ENCODE results near the gene ZBTB12.

Gene ZBTB12

DNA sequence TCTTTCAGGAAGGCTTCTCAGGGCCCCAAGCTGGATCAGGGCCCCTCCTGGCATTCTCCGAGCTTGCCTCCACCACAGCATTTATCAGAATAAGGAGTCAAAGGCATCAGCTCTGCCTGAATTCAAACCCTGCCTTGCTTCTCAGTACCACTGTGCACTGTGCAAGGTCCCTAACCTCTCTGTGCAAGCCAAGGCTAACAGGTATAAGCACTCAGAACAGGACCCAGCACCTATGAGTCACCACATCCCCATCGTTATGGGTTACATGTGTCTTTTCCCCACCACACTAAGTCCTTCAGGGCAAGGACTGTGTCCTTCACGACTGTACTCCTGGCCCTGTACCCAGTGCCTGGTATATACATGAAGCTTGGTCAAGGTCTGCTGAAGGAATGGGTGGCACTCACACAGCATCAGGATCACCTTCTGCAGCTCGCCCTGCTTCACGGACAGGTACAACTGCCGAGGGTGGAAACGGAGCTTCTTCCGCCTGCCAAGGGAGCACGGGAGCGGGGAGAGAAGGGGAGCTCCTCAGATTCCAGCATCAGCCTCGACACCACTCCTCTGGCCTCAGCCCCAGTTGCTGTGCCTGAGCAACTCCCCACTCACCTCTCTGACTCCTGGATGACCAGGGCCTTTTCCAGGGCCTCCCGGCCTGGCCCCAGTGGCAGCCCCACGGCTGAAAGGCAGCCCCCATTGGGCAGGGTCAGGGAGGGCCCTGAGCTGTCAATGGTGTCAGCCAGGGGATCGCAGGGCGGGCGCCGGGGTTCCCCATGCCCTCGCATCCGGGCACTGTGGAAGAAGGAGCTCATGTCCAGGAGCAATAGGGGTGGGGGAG lies 14.5 kb downstream of the ZBTB12 start:
- no peak for TF ChIP-seq CTCF (IDR thresholded peaks at IDR 0.05; ENCODE audit: low read depth, low read length, missing control alignments)
- no peak for DNase-seq (ENCODE audit: low read depth)

DNA sequence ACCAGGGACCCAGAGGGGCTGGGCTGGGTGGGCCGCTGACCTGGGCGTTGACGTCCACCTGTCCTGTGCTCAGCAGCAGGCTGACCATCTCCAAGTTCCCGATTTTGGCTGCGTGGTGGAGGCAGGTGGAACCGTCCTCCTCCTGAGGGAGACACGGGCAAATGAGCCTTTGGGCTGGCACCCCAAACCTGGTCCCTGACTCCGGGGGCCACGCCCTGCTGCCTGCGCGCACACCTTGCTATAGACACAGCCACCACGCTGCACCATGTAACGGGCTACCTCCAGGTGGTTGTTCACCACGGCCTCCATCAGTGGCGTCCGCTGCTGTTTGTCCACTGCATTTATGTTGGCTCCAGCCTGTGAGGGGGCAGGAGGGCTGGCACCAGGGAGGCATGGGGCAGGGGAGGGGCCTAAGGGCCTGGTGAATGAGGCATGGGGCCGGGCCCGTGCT lies 15.3 kb downstream of the ZBTB12 start:
- no peak overlapping the region for H3K4me3 ChIP-seq (ENCODE audit: low read depth, low read length)
- no peak for DNase-seq (ENCODE audit: low read depth)
- TF ChIP-seq CTCF (IDR thresholded peaks at IDR 0.05; ENCODE audit: low read depth, low read length, missing control alignments): no peak

More for the DNA sequence above, 14.5 kb downstream of the ZBTB12 start:
- no peak overlapping the region for H3K4me3 ChIP-seq (ENCODE audit: low read depth, low read length)

DNA sequence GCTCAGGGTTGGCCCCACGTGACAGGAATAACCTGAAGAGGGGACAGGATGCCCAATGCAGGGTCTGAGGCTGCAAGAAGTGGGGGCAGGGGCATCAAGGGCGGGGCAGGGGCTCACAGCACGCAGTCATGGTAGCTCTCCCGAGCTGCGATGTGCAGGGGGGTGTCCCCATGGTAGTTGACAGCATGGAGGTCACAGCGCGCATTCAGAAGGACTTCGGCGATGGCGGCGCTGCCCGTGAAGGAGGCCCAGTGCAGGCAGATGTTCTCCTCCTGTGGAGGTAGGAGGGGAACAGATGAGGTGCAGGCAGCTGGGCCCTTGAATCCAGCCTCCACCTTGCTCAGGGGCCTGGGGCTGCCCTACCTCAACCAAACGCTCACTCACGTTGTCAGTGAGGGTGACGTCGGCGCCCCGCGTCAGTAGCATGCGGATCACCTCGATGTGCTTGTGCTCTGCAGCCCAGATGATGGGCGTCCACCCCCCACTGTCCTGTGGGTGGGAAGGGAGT lies 17.3 kb downstream of the ZBTB12 start:
- TF ChIP-seq CTCF (IDR thresholded peaks at IDR 0.05; ENCODE audit: low read depth, low read length, missing control alignments): no peak
- no peak overlapping the region for H3K4me3 ChIP-seq (ENCODE audit: low read depth, low read length)
- DNase-seq (ENCODE audit: low read depth): no peak

GRCh38 chr6:31883676-31884075 lies 18.2 kb downstream of the ZBTB12 start:
- TF ChIP-seq CTCF (IDR thresholded peaks at IDR 0.05; ENCODE audit: low read depth, low read length, missing control alignments): no peak
- no peak for DNase-seq (ENCODE audit: low read depth)
- no peak overlapping the region for H3K4me3 ChIP-seq (ENCODE audit: low read depth, low read length)

DNA sequence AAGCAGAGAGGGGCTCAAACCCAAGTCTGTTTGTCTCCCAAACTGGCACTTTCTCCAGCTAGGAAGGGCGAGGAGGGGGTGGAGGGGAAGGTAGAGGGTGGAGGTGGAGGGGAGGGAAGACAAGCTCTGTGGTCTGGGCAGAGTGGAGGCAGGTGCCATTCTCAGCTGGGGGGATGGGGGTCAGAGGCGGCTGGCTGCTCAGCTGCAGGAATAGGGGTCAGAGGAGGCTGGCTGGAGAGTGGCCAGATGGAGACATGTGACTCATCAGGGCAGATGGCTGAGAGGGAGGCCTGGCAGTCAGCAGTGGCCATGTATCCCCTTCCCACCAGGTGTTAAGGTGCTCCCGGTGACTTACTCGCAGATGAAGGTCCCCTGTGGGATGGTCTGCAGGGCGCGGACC lies 19.5 kb downstream of the ZBTB12 start:
- TF ChIP-seq CTCF (IDR thresholded peaks at IDR 0.05; ENCODE audit: low read depth, low read length, missing control alignments): no peak

DNA sequence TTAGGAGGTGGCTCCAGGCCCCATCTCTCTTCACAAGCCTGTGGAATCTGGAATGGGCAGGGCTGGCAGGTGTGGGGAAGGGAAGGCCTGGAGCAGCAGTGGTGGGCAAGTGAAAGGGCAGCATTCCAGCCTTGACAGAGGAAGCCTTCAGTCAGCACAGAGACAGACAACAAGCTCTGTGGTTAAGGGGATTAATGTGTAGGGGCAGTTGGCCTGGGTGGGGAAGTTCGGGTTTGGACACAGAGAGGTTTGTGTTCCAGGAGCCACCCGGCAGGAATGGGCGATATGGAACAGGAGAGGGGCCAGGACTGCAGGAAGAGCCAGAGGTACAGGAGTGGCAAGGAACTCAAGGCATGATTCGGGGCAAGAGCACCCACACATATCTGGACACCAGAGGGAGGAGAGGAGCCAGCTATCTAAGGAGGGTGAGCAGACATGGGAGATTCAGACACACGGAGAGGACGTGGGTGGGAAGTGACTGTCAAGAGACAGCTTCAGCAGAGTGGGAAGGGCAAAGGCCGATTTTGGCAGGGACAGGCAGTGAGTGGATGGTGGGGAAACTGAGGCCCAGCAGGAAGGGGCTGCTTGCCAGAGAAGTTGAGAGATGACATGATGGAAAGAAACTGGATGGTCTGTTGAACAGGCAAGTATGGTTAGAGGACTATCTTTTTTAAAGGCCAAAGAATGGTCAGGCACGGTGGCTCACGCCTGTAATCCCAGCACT lies 20.6 kb downstream of the ZBTB12 start:
- DNase-seq (ENCODE audit: low read depth): no peak
- H3K4me3 ChIP-seq (ENCODE audit: low read depth, low read length): no peak overlapping the region
- TF ChIP-seq CTCF (IDR thresholded peaks at IDR 0.05; ENCODE audit: low read depth, low read length, missing control alignments): no peak

More for the DNA sequence above, 19.5 kb downstream of the ZBTB12 start:
- H3K4me3 ChIP-seq (ENCODE audit: low read depth, low read length): no peak overlapping the region
- no peak for DNase-seq (ENCODE audit: low read depth)
